ENCODE results near the gene TIGD1.

GRCh38 chr2:232502511-232502910 is 47.8 kb downstream of the TIGD1 start:
- TF ChIP-seq CTCF (IDR thresholded peaks at IDR 0.05) (no peak), POLR2A (IDR thresholded peaks at IDR 0.05) (no peak)

Measured in body of pancreas (tissue), 4 donors.